Measurements from ENCODE around the gene CLEC4G. TPM values are rescaled to one million over a fixed set of nuclear protein-coding genes. Genes with fewer than 3 reads are reported as not detected.

Gene CLEC4G
- total and polyA plus RNA-seq, 4 experiments from 2014 or later, result not detected

DNA sequence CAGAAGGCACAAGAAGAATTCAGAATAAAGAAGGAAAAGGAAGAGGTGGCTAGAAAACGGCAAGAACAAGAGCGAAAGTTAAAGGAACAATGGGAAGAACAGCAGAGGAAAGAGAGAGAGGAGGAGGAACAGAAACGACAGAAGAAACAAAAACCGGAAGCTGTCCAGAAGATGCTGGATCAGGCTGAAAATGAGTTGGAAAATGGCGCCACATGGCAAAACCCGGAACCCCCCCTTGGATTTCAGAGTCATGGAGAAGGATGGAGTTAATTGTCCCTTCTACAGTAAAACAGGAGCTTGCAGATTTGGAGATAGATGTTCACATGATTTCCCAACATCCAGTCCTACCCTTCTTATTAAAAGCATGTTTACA, 8.8 kb upstream of the CLEC4G start:
- intact Hi-C loops (cut with micrococcal nuclease), result no loop called here
- no peaks in the 10 kb centered on the region for H3K9me3 ChIP-seq (ENCODE audit: control insufficient read depth in 1 of 2, low read length in 2 of 2)
- no peak for DNase-seq
- H3K4me3 ChIP-seq (ENCODE audit: low read length in 2 of 2), result no peak overlapping the region
- H3K4me1 Mint-ChIP-seq, result peaks cover 0 to 2% (median 0%) of the 10 kb centered on the region in 4 donors
- H3K4me1 ChIP-seq (ENCODE audit: insufficient read depth, low read length), result no peaks in the 10 kb centered on the region
- no peaks in the 10 kb centered on the region for H3K36me3 Mint-ChIP-seq
- peak overlapping the region in 1 of 8 donors; percentile 13 for H3K4me3 Mint-ChIP-seq
- peaks cover 12 to 22% of the 10 kb centered on the region in 2 donors for H3K27me3 Mint-ChIP-seq
- no peaks in the 10 kb centered on the region for H3K9me3 Mint-ChIP-seq
- no peaks in the 10 kb centered on the region for H3K27me3 ChIP-seq (ENCODE audit: insufficient read depth, low read length)
- ChIA-PET POLR2A (ENCODE audit: partially characterized antibody) (no interaction called here), CTCF (ENCODE audit: partially characterized antibody) (no interaction called here)
- no peak overlapping the region for H3K27ac Mint-ChIP-seq
- H3K27ac ChIP-seq (ENCODE audit: low read depth, low read length), result no peak overlapping the region
- H3K36me3 ChIP-seq (ENCODE audit: insufficient read depth, low read length), result no peaks in the 10 kb centered on the region

DNA sequence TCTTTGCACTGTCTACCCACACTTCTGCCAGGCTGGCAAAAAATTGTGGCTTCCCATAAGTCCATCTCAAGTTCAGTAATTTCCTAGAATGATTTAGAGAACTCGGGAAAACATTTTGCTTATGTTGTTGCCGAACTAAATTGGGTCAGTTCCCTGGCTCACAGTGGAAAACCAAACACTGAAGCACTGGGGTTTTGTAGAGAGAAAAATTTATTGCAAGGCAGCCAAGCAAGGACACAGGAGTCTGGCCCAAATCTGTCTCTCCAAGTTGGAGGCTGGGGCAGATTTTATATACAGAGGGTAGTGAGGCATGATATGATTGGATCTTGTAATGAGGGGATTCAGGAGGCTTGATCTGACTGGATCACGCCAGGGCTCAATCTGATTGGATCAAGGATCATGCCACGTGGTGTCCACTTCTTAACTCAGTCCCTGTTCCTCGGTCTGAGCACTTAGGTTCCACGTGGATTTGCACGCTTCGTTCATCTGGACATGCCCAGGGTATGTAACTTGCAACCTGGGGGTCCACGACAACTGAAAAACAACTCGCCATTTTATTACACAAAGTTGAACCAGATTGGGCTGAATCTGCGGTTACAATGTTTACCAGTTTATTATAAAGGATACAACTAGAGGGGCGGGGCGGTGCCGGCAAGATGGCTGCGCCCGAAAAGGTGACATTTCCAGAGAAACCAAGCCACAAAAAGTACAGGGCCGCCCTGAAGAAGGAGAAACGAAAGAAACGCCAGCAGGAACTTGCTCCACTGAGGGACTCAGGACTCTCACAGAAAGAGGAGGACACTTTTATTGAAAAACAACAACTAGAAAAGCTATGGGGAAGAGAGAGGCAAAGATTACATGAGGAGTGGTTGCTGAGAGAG, 8.1 kb upstream of the CLEC4G start:
- peaks cover 14 to 22% of the 10 kb centered on the region in 2 donors for H3K27me3 Mint-ChIP-seq
- POLR2A ChIA-PET (ENCODE audit: partially characterized antibody), result no interaction called here
- CTCF ChIA-PET (ENCODE audit: partially characterized antibody), result interaction anchor here (1.9 kb wide), 1 partner anchor 59 kb away, joined by 7 read pairs; the partner anchor contains the start of gene TRAPPC5
- H3K36me3 Mint-ChIP-seq, result no peaks in the 10 kb centered on the region
- Histone ChIP-seq H3K4me1 (ENCODE audit: insufficient read depth, low read length) (no peaks in the 10 kb centered on the region), H3K27ac (ENCODE audit: low read depth, low read length) (no peak overlapping the region), H3K27me3 (ENCODE audit: insufficient read depth, low read length) (no peaks in the 10 kb centered on the region), H3K4me3 (ENCODE audit: low read length in 2 of 2) (no peak overlapping the region), H3K36me3 (ENCODE audit: insufficient read depth, low read length) (no peaks in the 10 kb centered on the region), H3K9me3 (ENCODE audit: control insufficient read depth in 1 of 2, low read length in 2 of 2) (no peaks in the 10 kb centered on the region)
- H3K9me3 Mint-ChIP-seq, result peaks cover 0 to 1% (median 0%) of the 10 kb centered on the region in 8 donors
- H3K27ac Mint-ChIP-seq, result no peak overlapping the region
- intact Hi-C loops (cut with micrococcal nuclease), result no loop called here
- H3K4me3 Mint-ChIP-seq, result no peak overlapping the region
- peaks cover 0 to 2% (median 0%) of the 10 kb centered on the region in 4 donors for H3K4me1 Mint-ChIP-seq
- DNase-seq, result no peak

DNA sequence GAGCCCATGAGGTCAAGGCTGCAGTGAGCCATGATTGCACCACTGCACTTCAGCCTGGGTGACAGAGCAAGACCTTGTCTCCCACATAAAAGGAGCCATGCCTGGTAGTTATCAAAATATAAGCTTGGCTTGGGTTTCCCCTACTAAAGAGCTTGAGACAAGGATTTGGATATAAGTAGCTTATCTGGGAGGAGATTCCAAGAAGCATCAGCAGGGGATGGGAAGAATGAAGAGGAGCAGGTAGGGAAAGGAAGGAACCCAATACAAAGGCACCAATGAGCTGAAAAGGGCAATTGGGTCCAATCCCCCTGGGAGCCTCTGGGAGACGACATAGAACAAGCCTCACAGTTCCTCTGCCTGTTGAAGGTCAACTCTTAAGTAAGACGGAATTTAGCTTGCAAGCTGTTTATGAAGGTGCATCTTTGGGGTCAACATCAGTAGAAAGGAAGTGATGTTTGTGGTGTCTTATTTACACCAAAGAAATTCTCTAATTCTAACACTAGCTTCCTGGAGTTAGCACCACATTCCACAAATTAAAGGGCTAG, 7.4 kb upstream of the CLEC4G start:
- H3K27me3 ChIP-seq (ENCODE audit: insufficient read depth, low read length), result no peaks in the 10 kb centered on the region
- ChIA-PET POLR2A (ENCODE audit: partially characterized antibody) (no interaction called here), CTCF (ENCODE audit: partially characterized antibody) (interaction anchor here (1.0 to 1.9 kb wide), 2 partner anchors 17 to 58 kb away, joined by 3 to 7 read pairs; partner anchors contain the start of gene TRAPPC5)
- Mint-ChIP-seq H3K9me3 (peaks cover 0 to 1% (median 0%) of the 10 kb centered on the region in 8 donors), H3K4me3 (no peak overlapping the region), H3K27me3 (peaks cover 14 to 21% of the 10 kb centered on the region in 2 donors), H3K36me3 (no peaks in the 10 kb centered on the region), H3K4me1 (peaks cover 0 to 2% (median 0%) of the 10 kb centered on the region in 4 donors), H3K27ac (peak overlapping the region in 1 of 7 donors; percentile 54)
- H3K27ac ChIP-seq (ENCODE audit: low read depth, low read length), result no peak overlapping the region
- no peaks in the 10 kb centered on the region for H3K36me3 ChIP-seq (ENCODE audit: insufficient read depth, low read length)
- intact Hi-C loops (cut with micrococcal nuclease), result no loop called here
- no peaks in the 10 kb centered on the region for H3K9me3 ChIP-seq (ENCODE audit: control insufficient read depth in 1 of 2, low read length in 2 of 2)
- H3K4me1 ChIP-seq (ENCODE audit: insufficient read depth, low read length), result no peaks in the 10 kb centered on the region
- DNase-seq, result no peak
- H3K4me3 ChIP-seq (ENCODE audit: low read length in 2 of 2), result no peak overlapping the region

DNA sequence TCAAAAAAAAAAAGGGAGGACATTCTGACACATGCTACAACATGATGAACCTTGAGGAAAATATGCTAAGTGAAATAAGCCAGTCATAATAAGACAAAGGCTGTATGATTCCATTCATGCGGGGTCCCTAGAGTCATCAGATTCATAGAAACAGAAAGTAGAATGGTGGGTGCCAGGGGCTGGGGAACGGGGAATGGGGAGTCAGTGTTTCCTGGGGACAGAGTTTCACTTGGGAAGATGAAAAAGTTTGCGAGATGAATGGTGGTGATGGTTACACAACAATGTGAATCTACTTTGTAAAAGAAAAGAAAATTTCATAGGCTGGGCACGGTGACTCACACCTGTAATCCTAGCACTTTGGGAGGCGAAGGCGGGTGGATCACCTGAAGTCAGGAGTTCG, 6.1 kb upstream of the CLEC4G start:
- no peak for DNase-seq
- ChIA-PET CTCF (ENCODE audit: partially characterized antibody) (interaction anchor here (1.0 to 1.9 kb wide), 2 partner anchors 16 to 57 kb away, joined by 3 to 7 read pairs; partner anchors contain the start of gene TRAPPC5), POLR2A (ENCODE audit: partially characterized antibody) (no interaction called here)
- intact Hi-C loops (cut with micrococcal nuclease), result no loop called here
- Histone ChIP-seq H3K36me3 (ENCODE audit: insufficient read depth, low read length) (no peaks in the 10 kb centered on the region), H3K9me3 (ENCODE audit: control insufficient read depth in 1 of 2, low read length in 2 of 2) (no peaks in the 10 kb centered on the region), H3K27ac (ENCODE audit: low read depth, low read length) (no peak overlapping the region), H3K27me3 (ENCODE audit: insufficient read depth, low read length) (no peaks in the 10 kb centered on the region), H3K4me1 (ENCODE audit: insufficient read depth, low read length) (no peaks in the 10 kb centered on the region), H3K4me3 (ENCODE audit: low read length in 2 of 2) (no peak overlapping the region)
- H3K36me3 Mint-ChIP-seq, result no peaks in the 10 kb centered on the region
- H3K9me3 Mint-ChIP-seq, result peaks cover 0 to 1% (median 0%) of the 10 kb centered on the region in 8 donors
- no peak overlapping the region for H3K4me3 Mint-ChIP-seq
- no peak overlapping the region for H3K27ac Mint-ChIP-seq
- H3K27me3 Mint-ChIP-seq, result peaks cover 14 to 19% of the 10 kb centered on the region in 2 donors
- peaks cover 0 to 2% (median 0%) of the 10 kb centered on the region in 4 donors for H3K4me1 Mint-ChIP-seq

DNA sequence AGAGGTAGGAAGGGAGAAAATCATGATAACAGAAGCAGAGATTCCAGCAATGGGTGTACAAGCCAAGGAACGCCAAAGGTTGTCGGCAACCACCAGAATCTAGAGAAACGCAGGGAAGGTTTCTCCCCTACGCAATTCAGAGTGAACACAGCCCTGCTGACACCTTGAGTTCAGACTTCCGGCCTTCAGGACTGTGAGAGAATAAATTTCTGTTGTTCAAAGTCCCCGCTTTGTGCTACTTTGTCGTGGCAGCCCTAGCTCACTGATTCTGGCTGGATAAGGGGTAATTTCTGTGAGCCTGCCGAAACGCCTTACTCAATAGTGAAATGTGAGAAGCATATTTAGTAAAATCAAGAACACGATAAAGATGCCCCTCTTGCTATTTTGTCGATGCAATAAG, 5.3 kb upstream of the CLEC4G start:
- H3K36me3 Mint-ChIP-seq, result no peaks in the 10 kb centered on the region
- H3K27me3 Mint-ChIP-seq, result peaks cover 16 to 19% of the 10 kb centered on the region in 2 donors
- H3K4me1 Mint-ChIP-seq, result peaks cover 0 to 2% (median 0%) of the 10 kb centered on the region in 4 donors
- H3K4me3 Mint-ChIP-seq, result no peak overlapping the region
- POLR2A ChIA-PET (ENCODE audit: partially characterized antibody), result no interaction called here
- no peaks in the 10 kb centered on the region for H3K27me3 ChIP-seq (ENCODE audit: insufficient read depth, low read length)
- no peak overlapping the region for H3K4me3 ChIP-seq (ENCODE audit: low read length in 2 of 2)
- no peak overlapping the region for H3K27ac Mint-ChIP-seq
- DNase-seq, result no peak
- H3K36me3 ChIP-seq (ENCODE audit: insufficient read depth, low read length), result no peaks in the 10 kb centered on the region
- CTCF ChIA-PET (ENCODE audit: partially characterized antibody), result interaction anchor here (0.7 kb wide), 1 partner anchor 373 kb away, joined by 3 read pairs; no protein-coding TSS in a partner anchor
- H3K4me1 ChIP-seq (ENCODE audit: insufficient read depth, low read length), result no peaks in the 10 kb centered on the region
- peaks cover 0 to 1% (median 0%) of the 10 kb centered on the region in 8 donors for H3K9me3 Mint-ChIP-seq
- intact Hi-C loops (cut with micrococcal nuclease), result no loop called here
- no peak overlapping the region for H3K27ac ChIP-seq (ENCODE audit: low read depth, low read length)
- no peaks in the 10 kb centered on the region for H3K9me3 ChIP-seq (ENCODE audit: control insufficient read depth in 1 of 2, low read length in 2 of 2)

DNA sequence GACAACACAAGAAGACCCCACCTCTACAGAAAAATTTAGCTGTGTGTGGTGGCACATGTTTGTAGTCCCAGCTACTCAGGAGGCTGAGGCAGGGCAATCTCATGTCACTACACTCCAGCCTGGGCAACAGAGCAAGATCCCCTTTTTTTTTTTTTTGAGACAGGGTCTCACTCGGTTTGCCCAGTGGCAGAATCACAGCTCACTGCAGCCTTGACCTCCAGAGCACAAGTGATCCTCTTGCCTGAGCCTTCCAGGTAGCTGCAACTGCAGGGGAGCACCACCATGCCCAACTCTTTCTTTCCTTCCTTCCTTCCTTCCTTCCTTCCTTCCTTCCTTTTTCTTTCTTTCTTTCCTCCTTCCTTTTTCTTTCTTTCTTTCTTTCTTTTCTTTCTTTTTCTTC, 4.2 kb upstream of the CLEC4G start:
- no peak for DNase-seq
- H3K9me3 Mint-ChIP-seq, result peaks cover 0 to 1% (median 0%) of the 10 kb centered on the region in 8 donors
- H3K4me1 Mint-ChIP-seq, result peaks cover 0 to 2% (median 0%) of the 10 kb centered on the region in 4 donors
- H3K27me3 Mint-ChIP-seq, result peaks cover 18 to 21% of the 10 kb centered on the region in 2 donors
- POLR2A ChIA-PET (ENCODE audit: partially characterized antibody), result no interaction called here
- H3K4me3 Mint-ChIP-seq, result no peak overlapping the region
- H3K4me1 ChIP-seq (ENCODE audit: insufficient read depth, low read length), result no peaks in the 10 kb centered on the region
- intact Hi-C loops (cut with micrococcal nuclease), result no loop called here
- H3K27ac ChIP-seq (ENCODE audit: low read depth, low read length), result no peak overlapping the region
- no peaks in the 10 kb centered on the region for H3K27me3 ChIP-seq (ENCODE audit: insufficient read depth, low read length)
- H3K36me3 ChIP-seq (ENCODE audit: insufficient read depth, low read length), result no peaks in the 10 kb centered on the region
- peak overlapping the region in 1 of 7 donors; percentile 79 for H3K27ac Mint-ChIP-seq
- no peak overlapping the region for H3K4me3 ChIP-seq (ENCODE audit: low read length in 2 of 2)
- H3K36me3 Mint-ChIP-seq, result no peaks in the 10 kb centered on the region
- CTCF ChIA-PET (ENCODE audit: partially characterized antibody), result no interaction called here
- H3K9me3 ChIP-seq (ENCODE audit: control insufficient read depth in 1 of 2, low read length in 2 of 2), result no peaks in the 10 kb centered on the region

Measured in CD4-positive, alpha-beta memory T cell (primary cell).